CD4-positive, alpha-beta memory T cell (primary cell): Measurements from ENCODE around the gene PCSK9. TPM values are rescaled to one million over a fixed set of nuclear protein-coding genes. Genes with fewer than 3 reads are reported as not detected.

Source experiments
- CTCF ChIA-PET: fragments of 350-600 bp; sonication (Branson Sonifier 250); formaldehyde crosslinking; loops from one replicate; lab custom pipeline; 2021; ENCODE audit warnings: inconsistent platforms; ENCODE audit not compliant: partially characterized antibody; lab: Charles Lee
- POLR2A ChIA-PET: fragments of 350-600 bp; sonication (Branson Sonifier 250); formaldehyde crosslinking; loops from one replicate; lab custom pipeline; 2021; ENCODE audit not compliant: partially characterized antibody; lab: Charles Lee
- DNase-seq, 5 donors: peaks; one replicate each; pipeline versions ENCODE4 v3.0.0 to v3.0.0-alpha.2; 2020 to 2022; ENCODE audit warnings: mixed read lengths in 1 of 5
- H3K27ac ChIP-seq: one replicate; pipeline ENCODE4 v1.7.0; 2013; ENCODE audit warnings: low read depth, low read length
- H3K27me3 ChIP-seq: 2 replicates; pipeline ENCODE4 v1.7.0; 2013; ENCODE audit warnings: mild to moderate bottlenecking, low read length, moderate library complexity; ENCODE audit not compliant: insufficient read depth
- H3K36me3 ChIP-seq: 2 replicates; pipeline ENCODE4 v1.7.0; 2013; ENCODE audit warnings: mild to moderate bottlenecking, low read length, moderate library complexity; ENCODE audit not compliant: insufficient read depth
- H3K4me1 ChIP-seq: 2 replicates; pipeline ENCODE4 v1.7.0; 2013; ENCODE audit warnings: mild to moderate bottlenecking, low read length, moderate library complexity; ENCODE audit not compliant: insufficient read depth
- H3K4me3 ChIP-seq, 2 donors: one replicate each; pipeline ENCODE4 v1.7.0; 2013; ENCODE audit warnings: low read length in 2 of 2, mild to moderate bottlenecking in 1 of 2
- H3K9me3 ChIP-seq, 2 donors: one replicate each; pipeline ENCODE4 v1.7.0; 2013; ENCODE audit warnings: low read length in 2 of 2, control low read depth in 1 of 2; ENCODE audit not compliant: control insufficient read depth in 1 of 2
- H3K27ac Mint-ChIP-seq, 7 donors: one replicate each; pipeline ENCODE4 v1.8.0; 2020 to 2021; ENCODE audit warnings: mixed read lengths in 7 of 7, mild to moderate bottlenecking in 6 of 7, inconsistent platforms in 3 of 7, moderate library complexity in 3 of 7
- H3K27me3 Mint-ChIP-seq, 2 donors: one replicate each; pipeline ENCODE4 v1.8.0; 2020 to 2021; ENCODE audit warnings: mixed read lengths in 2 of 2
- H3K36me3 Mint-ChIP-seq, 2 donors: one replicate each; pipeline ENCODE4 v1.8.0; 2020 to 2021; ENCODE audit warnings: mixed read lengths in 2 of 2, inconsistent platforms in 1 of 2, mild to moderate bottlenecking in 1 of 2
- H3K4me1 Mint-ChIP-seq, 4 donors: one replicate each; pipeline ENCODE4 v1.8.0; 2020 to 2021; ENCODE audit warnings: mixed read lengths in 4 of 4, mild to moderate bottlenecking in 1 of 4
- H3K4me3 Mint-ChIP-seq, 8 donors: one replicate each; pipeline ENCODE4 v1.8.0; 2020 to 2021; ENCODE audit warnings: mixed read lengths in 8 of 8, mild to moderate bottlenecking in 7 of 8, moderate library complexity in 6 of 8, inconsistent platforms in 3 of 8
- H3K9me3 Mint-ChIP-seq, 8 donors: one replicate each; pipeline ENCODE4 v1.8.0; 2020 to 2021; ENCODE audit warnings: mixed read lengths in 8 of 8, mild to moderate bottlenecking in 5 of 8, inconsistent platforms in 3 of 8, moderate library complexity in 1 of 8
- intact Hi-C: fragments of 100-400 bp; cut with micrococcal nuclease; formaldehyde crosslinking; loops from one replicate; pipeline ENCODE4 v1.15.1; 2023
- polyA plus RNA-seq, 2 donors: library from polyadenylated mRNA; unstranded; fragments of 300-500 nt; fragmentation: Illumina TruSeq; gene quantifications; one replicate each; pipeline ENCODE4 v1.2.3, GENCODE V29; 2021
- total RNA-seq, 2 experiments: library from RNA; stranded (reverse); gene quantifications; one replicate each; pipeline ENCODE4 v1.2.3, GENCODE V29; 2021

Gene PCSK9
- total and polyA plus RNA-seq, 4 experiments from 2014 or later = not detected

GRCh38 chr1:55060133-55060999 lies 21.0 kb downstream of the PCSK9 start:
- no peak overlapping the region for H3K4me3 ChIP-seq
- intact Hi-C loops = no loop called here
- H3K36me3 ChIP-seq = no peaks in the 10 kb centered on the region
- no peak overlapping the region for H3K27ac ChIP-seq
- POLR2A ChIA-PET = no interaction called here
- Mint-ChIP-seq H3K27ac (no peak overlapping the region), H3K27me3 (no peaks in the 10 kb centered on the region), H3K36me3 (no peaks in the 10 kb centered on the region), H3K4me1 (no peaks in the 10 kb centered on the region), H3K9me3 (peaks cover 0 to 1% (median 0%) of the 10 kb centered on the region in 8 donors), H3K4me3 (no peak overlapping the region)
- no peaks in the 10 kb centered on the region for H3K4me1 ChIP-seq
- DNase-seq = no peak
- CTCF ChIA-PET = no interaction called here
- no peaks in the 10 kb centered on the region for H3K9me3 ChIP-seq
- no peaks in the 10 kb centered on the region for H3K27me3 ChIP-seq

- Mint-ChIP-seq H3K4me1 (no peaks in the 10 kb centered on the region), H3K4me3 (no peak overlapping the region), H3K27ac (no peak overlapping the region), H3K9me3 (peaks cover 0 to 1% (median 0%) of the 10 kb centered on the region in 8 donors), H3K36me3 (peaks cover 2 to 5% of the 10 kb centered on the region in 2 donors), H3K27me3 (no peaks in the 10 kb centered on the region)
- no peaks in the 10 kb centered on the region for H3K27me3 ChIP-seq
- H3K9me3 ChIP-seq = no peaks in the 10 kb centered on the region
- intact Hi-C loops = no loop called here
- H3K36me3 ChIP-seq = peaks cover 1% of the 10 kb centered on the region
- no peak overlapping the region for H3K4me3 ChIP-seq
- no peak overlapping the region for H3K27ac ChIP-seq
- no peak for DNase-seq
- ChIA-PET POLR2A (no interaction called here), CTCF (no interaction called here)
- H3K4me1 ChIP-seq = no peaks in the 10 kb centered on the region
Measured at GRCh38 chr1:55061000-55061705, 21.8 kb downstream of the PCSK9 start.

- no peak overlapping the region for H3K4me3 ChIP-seq
- no peaks in the 10 kb centered on the region for H3K4me1 ChIP-seq
- peaks cover 0 to under 1% (median 0%) of the 10 kb centered on the region in 4 donors for H3K4me1 Mint-ChIP-seq
- intact Hi-C loops = no loop called here
- peaks cover 8 to 12% of the 10 kb centered on the region in 2 donors for H3K36me3 Mint-ChIP-seq
- H3K4me3 Mint-ChIP-seq = no peak overlapping the region
- peaks cover 0 to 1% (median 0%) of the 10 kb centered on the region in 8 donors for H3K9me3 Mint-ChIP-seq
- peaks cover 8% of the 10 kb centered on the region for H3K36me3 ChIP-seq
- ChIA-PET POLR2A (no interaction called here), CTCF (no interaction called here)
- no peaks in the 10 kb centered on the region for H3K9me3 ChIP-seq
- H3K27ac ChIP-seq = no peak overlapping the region
- H3K27me3 ChIP-seq = no peaks in the 10 kb centered on the region
- no peak overlapping the region for H3K27ac Mint-ChIP-seq
- DNase-seq = no peak
- no peaks in the 10 kb centered on the region for H3K27me3 Mint-ChIP-seq
Measured at GRCh38 chr1:55061706-55062321, 22.5 kb downstream of the PCSK9 start.

GRCh38 chr1:55062801-55063576 lies 23.6 kb downstream of the PCSK9 start:
- H3K4me1 ChIP-seq = no peaks in the 10 kb centered on the region
- Mint-ChIP-seq H3K4me3 (no peak overlapping the region), H3K36me3 (peaks cover 20 to 23% of the 10 kb centered on the region in 2 donors), H3K27me3 (no peaks in the 10 kb centered on the region), H3K4me1 (peaks cover 0 to 2% (median 0%) of the 10 kb centered on the region in 4 donors), H3K9me3 (peaks cover 0 to 1% (median 0%) of the 10 kb centered on the region in 8 donors), H3K27ac (no peak overlapping the region)
- no peak overlapping the region for H3K4me3 ChIP-seq
- H3K36me3 ChIP-seq = peaks cover 12% of the 10 kb centered on the region
- intact Hi-C loops = no loop called here
- POLR2A ChIA-PET = no interaction called here
- DNase-seq = no peak
- H3K27ac ChIP-seq = no peak overlapping the region
- H3K27me3 ChIP-seq = no peaks in the 10 kb centered on the region
- H3K9me3 ChIP-seq = no peaks in the 10 kb centered on the region
- CTCF ChIA-PET = no interaction called here

- Histone ChIP-seq H3K9me3 (no peaks in the 10 kb centered on the region), H3K4me3 (no peak overlapping the region), H3K27me3 (no peaks in the 10 kb centered on the region), H3K4me1 (no peaks in the 10 kb centered on the region), H3K27ac (no peak overlapping the region), H3K36me3 (peaks cover 13% of the 10 kb centered on the region)
- no peak overlapping the region for H3K27ac Mint-ChIP-seq
- DNase-seq = no peak
- POLR2A ChIA-PET = no interaction called here
- peaks cover 0 to 2% (median 0%) of the 10 kb centered on the region in 4 donors for H3K4me1 Mint-ChIP-seq
- intact Hi-C loops = no loop called here
- H3K27me3 Mint-ChIP-seq = no peaks in the 10 kb centered on the region
- H3K4me3 Mint-ChIP-seq = no peak overlapping the region
- CTCF ChIA-PET = no interaction called here
- peaks cover 24 to 28% of the 10 kb centered on the region in 2 donors for H3K36me3 Mint-ChIP-seq
- peaks cover 0 to 1% (median 0%) of the 10 kb centered on the region in 8 donors for H3K9me3 Mint-ChIP-seq
Measured at GRCh38 chr1:55063577-55063942, 24.2 kb downstream of the PCSK9 start.

GRCh38 chr1:55064071-55064581 lies 24.8 kb downstream of the PCSK9 start:
- no peak overlapping the region for H3K27ac ChIP-seq
- Mint-ChIP-seq H3K4me1 (peaks cover 0 to 2% (median 0%) of the 10 kb centered on the region in 4 donors), H3K27me3 (no peaks in the 10 kb centered on the region), H3K27ac (no peak overlapping the region), H3K4me3 (no peak overlapping the region), H3K9me3 (peaks cover 0 to 1% (median 0%) of the 10 kb centered on the region in 8 donors), H3K36me3 (peaks cover 30 to 34% of the 10 kb centered on the region in 2 donors)
- H3K4me3 ChIP-seq = no peak overlapping the region
- H3K9me3 ChIP-seq = no peaks in the 10 kb centered on the region
- intact Hi-C loops = no loop called here
- H3K36me3 ChIP-seq = peaks cover 19% of the 10 kb centered on the region
- ChIA-PET CTCF (no interaction called here), POLR2A (no interaction called here)
- no peaks in the 10 kb centered on the region for H3K27me3 ChIP-seq
- no peaks in the 10 kb centered on the region for H3K4me1 ChIP-seq
- DNase-seq = no peak
